Putamen (tissue), 1 donor: ENCODE measurements around the gene CNTN4.
A peak's percentile ranks its signal among the peaks of the same experiment; 100 is the strongest.

Experiments used
- DNase-seq: peaks from one replicate; pipeline ENCODE4 v3.0.0-alpha.2; 2016; ENCODE audit warnings: low spot score

CNTN4 gene

DNA sequence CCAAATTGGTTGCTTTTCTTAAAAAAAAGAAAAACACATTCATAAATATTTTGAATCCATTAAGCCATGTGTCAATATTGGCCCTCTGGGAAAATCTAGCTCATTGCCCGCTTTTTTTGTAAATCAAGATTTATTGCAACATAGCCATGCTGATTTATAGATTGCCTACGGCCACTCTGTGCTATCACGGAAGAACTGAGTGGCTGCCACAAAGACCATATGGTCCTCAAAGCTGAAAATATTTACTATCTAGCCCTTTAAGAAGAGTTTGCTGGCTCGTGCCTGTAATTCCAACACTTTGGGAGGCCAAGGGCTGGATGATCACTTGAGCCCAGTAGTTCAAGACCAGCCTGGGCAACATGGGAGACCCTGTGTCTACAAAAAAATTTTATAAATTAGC is 965.6 kb downstream of the CNTN4 start:
- DNase-seq: no peak

DNA sequence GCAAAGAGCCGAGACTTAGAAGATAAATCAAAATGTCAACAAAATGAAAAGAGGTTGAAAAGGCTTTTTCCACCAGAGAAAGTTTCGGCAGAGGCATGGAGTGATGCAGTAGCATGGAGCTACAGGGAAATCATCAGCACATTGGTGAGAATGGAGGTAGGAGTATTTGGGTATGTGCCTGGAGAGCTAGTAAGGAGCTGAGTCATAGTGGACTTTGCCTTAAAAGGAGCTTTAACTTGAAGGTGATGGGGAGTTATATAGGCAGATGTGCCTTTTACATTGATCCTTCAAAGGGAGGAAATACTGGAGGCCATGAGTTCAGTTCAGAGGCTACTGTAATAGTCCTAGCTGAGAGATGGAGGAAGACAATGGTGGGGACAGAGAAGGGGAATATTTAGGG is 967.2 kb downstream of the CNTN4 start:
- DNase-seq: no peak

- no peak for DNase-seq
Observed at GRCh38 chr3:3066378-3066777, 967.7 kb downstream of the CNTN4 start.

GRCh38 chr3:3066910-3067309 is 968.2 kb downstream of the CNTN4 start:
- no peak for DNase-seq

GRCh38 chr3:3068358-3068881 is 969.8 kb downstream of the CNTN4 start:
- DNase-seq: no peak

- no peak for DNase-seq
Observed at GRCh38 chr3:3069723-3070122, 971.1 kb downstream of the CNTN4 start.

DNA sequence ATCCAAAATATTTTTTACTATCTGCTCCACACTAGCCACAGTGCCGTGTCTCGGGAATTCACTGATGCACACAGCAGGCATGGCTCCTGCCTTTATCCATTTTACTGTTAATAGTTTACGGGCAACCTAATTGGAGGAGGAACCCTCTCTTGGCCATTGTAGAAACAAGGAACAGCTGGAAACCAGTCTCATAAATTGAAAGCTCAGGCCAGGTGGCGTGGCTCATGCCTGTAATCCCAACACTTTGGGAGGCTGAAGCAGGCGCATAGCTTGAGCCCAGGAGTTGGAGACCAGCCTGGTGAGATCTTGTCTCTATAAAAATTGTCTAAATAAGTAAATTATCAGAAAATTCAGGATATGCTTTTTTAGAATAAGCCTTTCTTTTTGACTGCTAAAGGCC is 972.5 kb downstream of the CNTN4 start:
- DNase-seq: no peak

DNA sequence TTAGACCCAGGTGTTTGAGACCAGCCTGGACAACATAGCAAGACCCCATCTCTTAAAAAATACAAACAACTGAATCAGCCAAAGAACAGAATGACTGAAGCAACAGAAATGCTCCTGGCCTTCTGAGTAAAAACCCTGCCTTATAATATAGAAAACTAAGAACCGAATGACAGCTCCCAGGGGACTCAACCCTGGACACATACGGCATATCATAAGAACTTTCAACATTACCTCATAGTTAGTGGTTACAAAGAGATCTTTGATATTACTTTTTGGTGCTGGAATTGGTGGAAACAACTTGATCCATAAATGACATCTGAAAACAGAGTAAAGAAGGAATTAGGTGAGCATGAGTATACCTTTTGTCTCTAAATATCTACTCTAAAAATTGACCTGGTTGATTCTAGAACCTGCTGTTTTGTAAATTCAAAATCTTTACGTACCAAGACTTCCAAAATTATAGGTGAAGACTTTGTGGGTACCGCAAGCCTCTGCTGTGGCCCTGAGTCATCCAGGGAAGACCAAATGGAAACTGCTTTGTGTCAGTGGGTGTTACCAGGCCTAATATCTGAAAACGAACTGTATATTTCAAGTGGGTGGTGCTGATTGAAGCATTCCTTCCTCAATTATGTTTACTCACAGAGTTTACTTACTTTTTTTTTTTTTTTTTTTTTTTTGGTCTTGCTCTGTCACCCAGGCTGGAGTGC is 976.0 kb downstream of the CNTN4 start:
- DNase-seq: no peak

- no peak for DNase-seq
Observed at GRCh38 chr3:3080309-3080708, 981.6 kb downstream of the CNTN4 start.

DNA sequence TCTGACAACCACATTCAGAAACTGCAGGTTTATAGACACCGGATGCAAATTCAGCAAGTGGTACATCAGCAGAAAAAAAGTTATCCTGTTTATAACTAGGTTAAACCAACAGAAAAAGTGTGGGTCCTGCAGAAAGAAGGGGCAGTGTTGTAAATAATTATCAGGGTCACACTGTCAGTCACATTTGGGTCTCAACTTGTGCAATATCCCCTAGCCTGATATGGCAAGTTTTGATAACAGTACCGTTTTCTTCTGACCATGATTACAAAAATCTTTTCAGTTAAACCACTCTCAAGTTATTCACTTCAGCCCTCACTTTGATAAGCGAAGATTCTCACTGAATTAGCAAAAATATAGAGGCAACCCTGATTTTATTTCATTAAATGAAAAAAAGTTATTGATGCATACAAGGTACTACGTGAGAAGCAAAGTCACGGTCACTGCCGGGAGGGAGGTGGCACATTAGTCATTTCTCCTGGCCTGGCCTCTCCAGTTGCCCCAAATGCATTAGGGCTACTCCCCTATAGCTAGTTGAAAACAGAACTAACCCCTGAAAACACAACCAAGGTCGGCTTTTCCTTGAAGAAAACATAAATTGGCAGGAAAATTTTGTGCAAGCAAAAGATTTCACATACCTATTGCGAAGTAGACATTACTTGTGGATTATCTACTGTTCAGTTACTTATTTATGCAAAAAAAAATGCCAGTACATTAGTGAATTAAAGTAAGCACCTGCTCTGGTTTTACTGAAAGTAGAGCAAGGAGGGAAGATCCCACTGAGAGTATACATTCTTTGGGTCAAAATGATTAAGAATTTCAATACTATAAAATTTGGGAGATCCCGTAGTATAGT is 982.9 kb downstream of the CNTN4 start:
- DNase-seq: no peak

GRCh38 chr3:3082234-3082924 is 983.7 kb downstream of the CNTN4 start:
- DNase-seq: no peak

GRCh38 chr3:3084890-3085289 is 986.2 kb downstream of the CNTN4 start:
- no peak for DNase-seq

DNA sequence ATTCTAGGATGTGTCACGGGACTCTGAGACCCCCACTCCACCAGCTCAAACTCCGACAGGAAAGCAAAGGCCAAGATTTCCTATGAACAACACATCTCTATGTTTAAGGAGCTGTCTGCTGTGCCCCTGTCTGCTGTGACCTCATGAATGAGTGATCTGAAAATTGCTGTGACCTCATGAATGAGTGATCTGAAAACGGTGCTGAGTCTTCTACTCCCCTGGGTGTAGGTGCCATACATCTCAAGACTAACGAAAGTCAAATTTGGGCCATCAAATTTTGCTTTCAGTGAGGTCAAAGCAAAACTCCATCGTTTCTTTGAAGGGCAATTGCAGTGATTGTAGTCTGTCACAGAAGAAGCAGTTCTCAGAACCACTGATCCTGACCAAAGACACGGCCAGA is 987.1 kb downstream of the CNTN4 start:
- no peak for DNase-seq

DNA sequence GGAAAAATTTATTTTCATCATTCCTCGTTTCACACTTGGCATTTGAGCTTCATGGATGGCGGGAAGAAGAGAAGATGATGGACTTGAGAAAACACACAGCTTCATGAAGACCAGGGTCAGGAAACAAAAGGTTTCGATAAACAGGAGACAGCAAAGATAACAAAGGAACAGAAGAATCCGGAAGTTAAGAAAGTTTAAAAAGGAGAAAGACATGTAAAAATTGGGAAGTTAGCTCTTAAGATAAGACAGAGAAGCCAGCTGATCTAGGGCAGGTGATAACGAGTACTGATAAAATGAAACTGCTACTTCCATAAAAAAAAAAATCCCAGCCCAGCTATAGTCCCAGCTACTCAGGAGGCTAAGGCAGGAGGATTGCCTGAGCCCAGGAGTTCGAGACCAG is 987.6 kb downstream of the CNTN4 start:
- no peak for DNase-seq

DNA sequence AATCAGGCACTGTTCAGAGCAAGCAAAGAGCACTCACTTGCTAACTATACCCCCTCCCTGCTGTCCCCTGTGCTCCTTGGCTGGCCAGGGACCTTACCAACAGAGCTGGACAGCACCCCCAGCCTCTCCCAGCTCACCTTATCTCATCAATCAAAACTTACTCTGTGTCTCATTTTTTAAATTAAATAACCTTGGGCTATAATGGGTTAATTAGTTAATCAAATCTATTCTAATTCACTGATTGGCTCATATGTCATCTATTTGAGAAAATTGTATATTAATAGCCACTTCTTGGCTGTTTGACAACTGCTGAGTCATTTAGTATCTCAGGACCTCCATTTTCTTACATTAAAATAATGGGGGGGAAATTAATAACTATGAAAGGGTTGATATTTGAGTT is 988.6 kb downstream of the CNTN4 start:
- no peak for DNase-seq

- DNase-seq: peak; percentile 2
Observed at GRCh38 chr3:3087716-3088465, 989.2 kb downstream of the CNTN4 start.

DNA sequence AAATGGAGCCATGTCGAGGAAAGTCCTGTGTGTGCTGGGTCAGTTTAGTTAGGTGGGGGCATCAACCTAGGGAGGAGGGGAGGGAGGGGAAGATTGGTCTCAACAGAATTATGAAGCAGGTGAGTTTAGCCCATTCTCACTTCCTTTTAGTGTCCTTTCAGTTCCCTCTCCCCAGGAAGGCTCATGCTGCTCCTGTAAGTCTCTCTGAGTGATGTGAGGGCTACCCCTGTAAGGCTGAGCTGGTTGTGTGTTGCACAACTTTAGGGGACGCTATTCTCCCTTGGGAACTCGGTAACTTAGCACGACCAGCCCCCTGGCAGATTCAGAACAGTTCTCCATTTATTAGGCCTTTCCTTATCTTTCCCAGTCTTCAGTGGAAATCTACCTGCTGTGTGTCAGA is 990.4 kb downstream of the CNTN4 start:
- no peak for DNase-seq

GRCh38 chr3:3097958-3098357 is 999.3 kb downstream of the CNTN4 start:
- DNase-seq: no peak

DNA sequence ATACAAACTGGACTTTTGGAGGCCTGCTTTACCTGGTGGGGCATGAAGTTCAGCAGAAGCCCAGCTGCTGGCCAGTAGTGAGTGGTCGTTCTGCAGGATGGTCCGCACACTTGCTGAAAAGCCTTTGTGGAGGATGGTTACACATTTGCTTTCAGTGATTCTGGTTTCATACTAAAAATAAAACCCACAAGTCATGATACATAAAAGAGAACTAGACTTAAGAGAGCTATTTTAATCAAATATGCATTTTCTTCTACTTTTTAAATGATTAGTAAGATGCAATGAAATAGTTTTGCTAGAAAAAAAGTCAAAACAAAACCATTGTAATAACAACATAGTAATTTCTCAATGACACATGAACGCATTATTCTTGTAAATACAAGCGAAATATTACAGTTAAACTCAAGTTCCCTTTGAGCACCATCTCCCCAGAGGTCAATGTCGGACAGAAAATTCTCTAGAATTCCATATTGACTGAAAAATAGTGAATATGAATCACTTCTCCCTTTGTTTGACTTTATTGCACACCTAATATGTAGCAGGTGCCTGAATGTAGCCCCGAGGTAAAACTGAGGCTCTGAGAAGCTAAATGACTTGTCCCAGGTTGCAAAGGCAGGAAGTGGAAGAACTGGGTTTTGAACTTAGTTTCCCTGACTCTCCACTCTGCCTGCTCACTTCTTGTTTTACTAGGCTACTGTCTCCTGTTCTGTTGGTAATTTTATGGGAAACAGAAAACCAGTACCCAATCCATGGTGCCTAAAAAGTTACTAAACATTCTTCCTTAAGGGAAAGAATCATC is 1003.2 kb downstream of the CNTN4 start:
- no peak for DNase-seq

DNA sequence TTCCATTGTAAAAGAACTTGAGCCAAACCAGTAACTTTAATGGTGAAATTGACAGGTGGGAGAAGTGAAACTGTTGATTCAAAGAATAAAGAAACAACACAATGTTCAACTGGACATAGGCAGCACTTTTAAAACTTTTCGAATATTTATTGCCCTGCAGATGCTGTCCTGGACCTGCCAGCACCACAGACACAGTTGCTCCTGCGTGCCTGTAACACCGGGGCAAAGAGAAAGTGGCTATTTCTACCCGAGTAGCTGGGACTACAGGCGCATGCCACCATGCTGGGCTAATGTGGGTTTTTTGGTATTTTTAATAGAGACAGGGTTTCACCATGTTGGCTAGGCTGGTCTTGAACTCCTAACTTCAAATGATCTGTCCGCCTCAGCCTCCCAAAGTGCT is 1004.1 kb downstream of the CNTN4 start:
- no peak for DNase-seq

- DNase-seq: no peak
Observed at GRCh38 chr3:3105246-3105645, 1006.6 kb downstream of the CNTN4 start.
